GM23338 (cell line): ENCODE results near the gene MTURN. TPM values are rescaled to one million over a fixed set of nuclear protein-coding genes. Genes with fewer than 3 reads are reported as not detected.

Experiments
- ATAC-seq: fragments of 200-7000 bp; cut with Tn5 transposase; 3 replicates; pipeline ENCODE4 v1.9.1; 2020
- DNase-seq: peaks from one replicate; pipeline ENCODE4 v3.0.0-alpha.2; 2015; ENCODE audit warnings: low spot score
- H2AFZ ChIP-seq: fragments of 200-600 bp; sonication (generic); 2 replicates; pipeline ENCODE4 v1.8.0; 2016; ENCODE audit warnings: antibody characterized with exemption, mild to moderate bottlenecking, moderate library complexity
- H3F3A ChIP-seq: fragments of 200-600 bp; sonication (generic); replicated peaks from 2 replicates; pipeline ENCODE4 v1.8.0; 2017; ENCODE audit warnings: antibody characterized with exemption, mixed run types, low read depth
- H3K27ac ChIP-seq: fragments of 200-600 bp; sonication (generic); 2 replicates; pipeline ENCODE4 v1.6.1; 2016; ENCODE audit warnings: low read depth
- H3K27me3 ChIP-seq: fragments of 200-600 bp; sonication (generic); 2 replicates; pipeline ENCODE4 v1.8.0; 2016; ENCODE audit warnings: mild to moderate bottlenecking, mixed run types, moderate library complexity; ENCODE audit not compliant: insufficient read depth
- H3K36me3 ChIP-seq: fragments of 200-600 bp; sonication (generic); 2 replicates; pipeline ENCODE4 v1.8.0; 2016; ENCODE audit warnings: mild to moderate bottlenecking; ENCODE audit not compliant: insufficient read depth
- H3K4me1 ChIP-seq: fragments of 200-600 bp; sonication (generic); 2 replicates; pipeline ENCODE4 v1.8.0; 2016; ENCODE audit warnings: mild to moderate bottlenecking, moderate library complexity; ENCODE audit not compliant: insufficient read depth
- H3K4me2 ChIP-seq: fragments of 200-600 bp; sonication (generic); 2 replicates; pipeline ENCODE4 v1.7.1; 2017; ENCODE audit warnings: mixed run types
- H3K4me3 ChIP-seq: fragments of 200-600 bp; sonication (generic); 2 replicates; pipeline ENCODE4 v1.6.1; 2016; ENCODE audit warnings: mixed run types
- H3K79me2 ChIP-seq: fragments of 200-600 bp; sonication (generic); replicated peaks from 2 replicates; pipeline ENCODE4 v1.8.0; 2017; ENCODE audit warnings: mild to moderate bottlenecking; ENCODE audit not compliant: insufficient read depth
- H3K9me2 ChIP-seq: fragments of 200-600 bp; sonication (generic); 2 replicates; pipeline ENCODE4 v1.8.0; 2017; ENCODE audit not compliant: insufficient read depth
- H4K20me1 ChIP-seq: fragments of 200-600 bp; sonication (generic); replicated peaks from 2 replicates; pipeline ENCODE4 v1.8.0; 2017; ENCODE audit warnings: mild to moderate bottlenecking; ENCODE audit not compliant: insufficient read depth
- H3K27ac Mint-ChIP-seq: 2 replicates; pipeline ENCODE4 v1.8.0; 2020; ENCODE audit warnings: inconsistent platforms, mild to moderate bottlenecking, moderate library complexity, mixed read lengths
- H3K27me3 Mint-ChIP-seq: 3 replicates; pipeline ENCODE4 v1.8.0; 2022; ENCODE audit warnings: low read depth, mild to moderate bottlenecking, moderate library complexity, mixed read lengths, inconsistent platforms; ENCODE audit not compliant: insufficient read depth, poor library complexity
- H3K36me3 Mint-ChIP-seq: 3 replicates; pipeline ENCODE4 v1.8.0; 2021; ENCODE audit warnings: low read depth, mild to moderate bottlenecking, inconsistent platforms, moderate library complexity, mixed read lengths
- H3K4me1 Mint-ChIP-seq: 3 replicates; pipeline ENCODE4 v1.8.0; 2020; ENCODE audit warnings: mild to moderate bottlenecking, inconsistent platforms, mixed read lengths
- H3K4me3 Mint-ChIP-seq: 3 replicates; pipeline ENCODE4 v1.8.0; 2021; ENCODE audit warnings: moderate library complexity, mild to moderate bottlenecking, inconsistent platforms, mixed read lengths
- H3K9me3 Mint-ChIP-seq: 3 replicates; pipeline ENCODE4 v1.8.0; 2020; ENCODE audit warnings: moderate library complexity, mild to moderate bottlenecking, inconsistent platforms, mixed read lengths
- CREB1 ChIP-seq: fragments of 250-450 bp; sonication (Bioruptor Pico); IDR thresholded peaks from 2 replicates; pipeline ENCODE4 v1.5.0; 2020; ENCODE audit warnings: low read depth, mild to moderate bottlenecking, moderate library complexity
- CTCF ChIP-seq, 2 experiments: fragments of 200-600 bp in 1 of 2; sonication (generic) in 1 of 2; conservative IDR thresholded peaks; 2 replicates each; pipeline versions ENCODE4 v1.5.1 to v1.6.1; 2016 to 2017; ENCODE audit warnings: antibody characterized with exemption in 2 of 2, low read depth in 2 of 2, mild to moderate bottlenecking in 2 of 2, moderate library complexity in 1 of 2
- EZH2 ChIP-seq: fragments of 200-600 bp; sonication (generic); IDR thresholded peaks from one replicate; pipeline ENCODE4 v1.8.0; 2017; ENCODE audit warnings: antibody characterized with exemption, mild to moderate bottlenecking, low read depth; ENCODE audit not compliant: unreplicated experiment
- EZH2phosphoT487 ChIP-seq: fragments of 200-600 bp; sonication (generic); IDR thresholded peaks from one replicate; pipeline ENCODE4 v1.8.1; 2018; ENCODE audit warnings: antibody characterized with exemption; ENCODE audit not compliant: unreplicated experiment
- JUNB ChIP-seq: IDR thresholded peaks from one replicate; pipeline ENCODE4 v1.6.1; 2016; ENCODE audit warnings: antibody characterized with exemption; ENCODE audit not compliant: unreplicated experiment
- NANOG ChIP-seq: IDR thresholded peaks from 2 replicates; pipeline ENCODE4 v1.6.1; 2016; ENCODE audit warnings: antibody characterized with exemption, borderline replicate concordance
- POLR2AphosphoS5 ChIP-seq: IDR thresholded peaks from 2 replicates; pipeline ENCODE4 v1.6.1; 2016; ENCODE audit warnings: antibody characterized with exemption, low read depth
- STAT1 ChIP-seq: IDR thresholded peaks from one replicate; pipeline ENCODE4 v1.6.1; 2016; ENCODE audit warnings: antibody characterized with exemption; ENCODE audit not compliant: unreplicated experiment
- ZNF114 ChIP-seq: fragments of 250-450 bp; sonication (Bioruptor Pico); IDR thresholded peaks from 2 replicates; pipeline ENCODE4 v1.5.0; 2020; ENCODE audit warnings: mild to moderate bottlenecking, moderate library complexity
- ZNF331 ChIP-seq: fragments of 250-450 bp; sonication (Bioruptor Pico); IDR thresholded peaks from 2 replicates; pipeline ENCODE4 v1.5.0; 2020; ENCODE audit warnings: low read depth, mild to moderate bottlenecking, moderate library complexity
- ZNF462 ChIP-seq: fragments of 250-450 bp; sonication (Bioruptor Pico); IDR thresholded peaks from 2 replicates; pipeline ENCODE4 v1.5.0; 2020; ENCODE audit warnings: mild to moderate bottlenecking, moderate library complexity
- polyA plus RNA-seq: library from polyadenylated mRNA; unstranded; fragments of >200 nt; fragmentation: Nextera tagmentation; extraction: Ambion mirVana; gene quantifications from 2 replicates; pipeline ENCODE4 v1.2.1, GENCODE V29; 2016
- total RNA-seq: library from RNA; depleted of rRNA; stranded (reverse); fragments of >200 nt; shearing (Covaris generic); gene quantifications from 2 replicates; pipeline ENCODE4 v1.2.3, GENCODE V29; 2014
- TF ChIP-seq, protein P1 (sequence below): IDR thresholded peaks from 2 replicates; pipeline ENCODE4 v1.6.1; 2016; ENCODE audit warnings: antibody characterized with exemption

Gene MTURN
- total and polyA plus RNA-seq, 2 experiments from 2014 or later = 3.1 to 8.7 TPM

- no peaks in the 10 kb centered on the region; the same call in 1 of the 2 replicates for H3K36me3 ChIP-seq
- peaks cover 36% of the 10 kb centered on the region for H3K4me1 ChIP-seq
- no peak overlapping the region for H3K27ac Mint-ChIP-seq
- 0 out of 2 replicates have a peak, but pooled peaks cover 4% of the 10 kb centered on the region for H3K9me2 ChIP-seq
- ATAC-seq (no peak), DNase-seq (no peak)
- H3F3A ChIP-seq = no peaks in the 10 kb centered on the region
- TF ChIP-seq ZNF462 (CRISPR knock-in tag) (no peak), POLR2AphosphoS5 (no peak), EZH2 (no peak), NANOG (no peak), EZH2phosphoT487 (no peak), STAT1 (no peak), CREB1 (no peak), JUNB (no peak), ZNF114 (CRISPR knock-in tag) (no peak), CTCF (conservative IDR thresholded peaks at IDR 0.05; ENCODE audit: low read depth in 2 of 2) (no peak), ZNF331 (CRISPR knock-in tag) (no peak)
- TF ChIP-seq, protein P1, sequence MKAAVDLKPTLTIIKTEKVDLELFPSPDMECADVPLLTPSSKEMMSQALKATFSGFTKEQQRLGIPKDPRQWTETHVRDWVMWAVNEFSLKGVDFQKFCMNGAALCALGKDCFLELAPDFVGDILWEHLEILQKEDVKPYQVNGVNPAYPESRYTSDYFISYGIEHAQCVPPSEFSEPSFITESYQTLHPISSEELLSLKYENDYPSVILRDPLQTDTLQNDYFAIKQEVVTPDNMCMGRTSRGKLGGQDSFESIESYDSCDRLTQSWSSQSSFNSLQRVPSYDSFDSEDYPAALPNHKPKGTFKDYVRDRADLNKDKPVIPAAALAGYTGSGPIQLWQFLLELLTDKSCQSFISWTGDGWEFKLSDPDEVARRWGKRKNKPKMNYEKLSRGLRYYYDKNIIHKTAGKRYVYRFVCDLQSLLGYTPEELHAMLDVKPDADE = no peak
- no peaks in the 10 kb centered on the region for H4K20me1 ChIP-seq
- no peaks in the 10 kb centered on the region for H3K36me3 Mint-ChIP-seq
- H3K4me3 Mint-ChIP-seq = no peak overlapping the region
- H3K27ac ChIP-seq = no peak overlapping the region
- no peak overlapping the region for H3K4me2 ChIP-seq
- peaks cover 25% of the 10 kb centered on the region for H3K27me3 Mint-ChIP-seq
- H2AFZ ChIP-seq = no peak overlapping the region
- peaks cover 61% of the 10 kb centered on the region for H3K4me1 Mint-ChIP-seq
- H3K27me3 ChIP-seq = 0 out of 2 replicates have a peak, but pooled peaks cover 9% of the 10 kb centered on the region
- no peaks in the 10 kb centered on the region for H3K79me2 ChIP-seq
- no peaks in the 10 kb centered on the region for H3K9me3 Mint-ChIP-seq
- no peak overlapping the region for H3K4me3 ChIP-seq
These were observed 32.1 kb downstream of the MTURN start for GRCh38 chr7:30166841-30167235.
